HG03354 (cell line): ENCODE measurements around the gene RHBDF1.
A peak's percentile ranks its signal among the peaks of the same experiment; 100 is the strongest.
"Not testable (repeated sequence)": the region's sequence is repeated elsewhere in the genome, so short reads cannot be mapped to it uniquely, and the experiment has no call there.

ENCODE experiments used
- ATAC-seq: cut with Tn5 transposase; IDR thresholded peaks from one replicate; pipeline ENCODE4 v1.9.1; 2021; ENCODE audit warnings: mild to moderate bottlenecking; ENCODE audit not compliant: unreplicated experiment, poor library complexity, severe bottlenecking

The RHBDF1 gene

GRCh38 chr16:62283-62967, 10.0 kb downstream of the RHBDF1 start:
- ATAC-seq, result no peak

- no peak for ATAC-seq
Measured at GRCh38 chr16:61879-62281, 10.6 kb downstream of the RHBDF1 start.

- ATAC-seq, result no peak
Measured at GRCh38 chr16:60929-61878, 11.2 kb downstream of the RHBDF1 start.

- ATAC-seq, result no peak
Measured at GRCh38 chr16:60166-60565, 12.3 kb downstream of the RHBDF1 start.

GRCh38 chr16:59440-60059, 12.9 kb downstream of the RHBDF1 start:
- no peak for ATAC-seq

- no peak for ATAC-seq
Measured at GRCh38 chr16:58491-59439, 13.7 kb downstream of the RHBDF1 start.

GRCh38 chr16:57711-58110, 14.7 kb downstream of the RHBDF1 start:
- ATAC-seq, result no peak

- ATAC-seq, result no peak
Measured at GRCh38 chr16:56231-56927, 16.1 kb downstream of the RHBDF1 start.

GRCh38 chr16:55571-56136, 16.8 kb downstream of the RHBDF1 start:
- ATAC-seq, result no peak

GRCh38 chr16:54237-54581, 18.2 kb downstream of the RHBDF1 start:
- no peak for ATAC-seq

- ATAC-seq, result peak; percentile 95
Measured at GRCh38 chr16:53346-54236, 18.8 kb downstream of the RHBDF1 start, which contains the start of the genes POLR3K and SNRNP25. Gene POLR3K, minus strand, starts transcription at chr16:53608. Its CDS starts 22 bp downstream, at chr16:53586. Gene SNRNP25, plus strand, starts transcription at chr16:53828. Its CDS starts 189 bp downstream, at chr16:54017.

GRCh38 chr16:50769-51591, 21.5 kb downstream of the RHBDF1 start:
- ATAC-seq, result no peak

- ATAC-seq, result no peak
Measured at GRCh38 chr16:47234-47633, 25.2 kb downstream of the RHBDF1 start.

GRCh38 chr16:46510-46909, 25.9 kb downstream of the RHBDF1 start:
- ATAC-seq, result not testable (repeated sequence)

- ATAC-seq, result no peak
Measured at GRCh38 chr16:45454-45853, 27.0 kb downstream of the RHBDF1 start.

GRCh38 chr16:44655-45054, 27.8 kb downstream of the RHBDF1 start:
- ATAC-seq, result no peak

GRCh38 chr16:43294-43693, 29.1 kb downstream of the RHBDF1 start:
- ATAC-seq, result no peak
